ENCODE results near the gene AKR1C2.

GRCh38 chr10:4984971-4985594 lies 18.6 kb downstream of the AKR1C2 start:
- TF ChIP-seq EZH2 (IDR thresholded peaks at IDR 0.05) (no peak), POLR2AphosphoS5 (IDR thresholded peaks at IDR 0.05; ENCODE audit: borderline replicate concordance, low read depth, low read length) (no peak)
